Activated B cell treated with CpG ODN at 0.5 μM for 24 hours (primary cell): ENCODE data around the gene THSD4. TPM values are rescaled to one million over a fixed set of nuclear protein-coding genes. Genes with fewer than 3 reads are reported as not detected.

Experiments used
- ATAC-seq: fragments of 200-7000 bp; cut with Tn5 transposase; one replicate; pipeline ENCODE4 v1.10.0; 2021; ENCODE audit warnings: low read depth, mild to moderate bottlenecking, moderate library complexity
- CTCF ChIA-PET: fragments of 350-600 bp; sonication (Branson Sonifier 250); formaldehyde crosslinking; loops from one replicate; lab custom pipeline; 2021; ENCODE audit warnings: antibody characterized with exemption; lab: Charles Lee
- POLR2A ChIA-PET: fragments of 350-600 bp; sonication (Branson Sonifier 250); formaldehyde crosslinking; loops from one replicate; lab custom pipeline; 2021; ENCODE audit warnings: antibody characterized with exemption; lab: Charles Lee
- DNase-seq: peaks from one replicate; pipeline ENCODE4 v3.0.0; 2022
- H3K27ac Mint-ChIP-seq: one replicate; pipeline ENCODE4 v1.8.0; 2020; ENCODE audit warnings: mixed read lengths
- H3K27me3 Mint-ChIP-seq: one replicate; pipeline ENCODE4 v1.8.0; 2021; ENCODE audit warnings: mixed read lengths
- H3K36me3 Mint-ChIP-seq: one replicate; pipeline ENCODE4 v1.8.0; 2021; ENCODE audit warnings: low read depth, mixed read lengths
- H3K4me1 Mint-ChIP-seq: one replicate; pipeline ENCODE4 v1.8.0; 2021; ENCODE audit warnings: mixed read lengths
- H3K4me3 Mint-ChIP-seq: one replicate; pipeline ENCODE4 v1.8.0; 2020; ENCODE audit warnings: mild to moderate bottlenecking, mixed read lengths
- H3K9me3 Mint-ChIP-seq: one replicate; pipeline ENCODE4 v1.8.0; 2020; ENCODE audit warnings: mixed read lengths
- intact Hi-C: fragments of 100-400 bp; cut with micrococcal nuclease; formaldehyde crosslinking; loops from one replicate; pipeline ENCODE4 v1.15.1; 2024
- total RNA-seq: library from RNA; stranded (reverse); gene quantifications from 2 replicates; pipeline ENCODE4 v1.2.3, GENCODE V29; 2022
- TF ChIP-seq, protein P1 (sequence below): fragments of 200-600 bp; IDR thresholded peaks from one replicate; pipeline ENCODE4 v1.8.0; 2022; ENCODE audit warnings: antibody characterized with exemption, mild to moderate bottlenecking

Gene THSD4
- total RNA-seq, 1 donor from 2014 or later = not detected

DNA sequence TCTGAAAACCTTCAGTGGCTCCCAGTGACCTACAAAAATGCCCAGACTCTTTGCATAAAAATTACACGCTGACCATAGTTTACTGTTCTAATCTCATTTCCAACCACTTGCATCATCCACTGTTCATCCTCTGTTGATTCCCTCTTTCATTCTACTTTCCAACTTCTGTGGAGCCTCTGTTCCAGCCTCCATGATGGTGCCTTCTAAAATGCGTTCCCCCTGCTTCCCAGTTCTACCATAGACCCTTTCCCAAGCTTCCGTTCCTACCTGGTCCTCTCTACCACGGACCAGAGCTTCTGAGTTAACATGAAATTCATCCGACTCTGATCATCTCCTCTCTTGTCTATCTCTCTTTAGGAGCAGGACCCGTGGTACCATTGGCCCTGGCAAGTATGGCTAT lies 127.0 kb downstream of the THSD4 start:
- DNase-seq (no peak), ATAC-seq (no peak)
- Mint-ChIP-seq H3K9me3 (no peaks in the 10 kb centered on the region), H3K27me3 (peaks cover 4% of the 10 kb centered on the region), H3K4me1 (no peaks in the 10 kb centered on the region), H3K4me3 (no peak overlapping the region), H3K36me3 (no peaks in the 10 kb centered on the region), H3K27ac (no peak overlapping the region)
- POLR2A ChIA-PET = no interaction called here
- TF ChIP-seq, protein P1, sequence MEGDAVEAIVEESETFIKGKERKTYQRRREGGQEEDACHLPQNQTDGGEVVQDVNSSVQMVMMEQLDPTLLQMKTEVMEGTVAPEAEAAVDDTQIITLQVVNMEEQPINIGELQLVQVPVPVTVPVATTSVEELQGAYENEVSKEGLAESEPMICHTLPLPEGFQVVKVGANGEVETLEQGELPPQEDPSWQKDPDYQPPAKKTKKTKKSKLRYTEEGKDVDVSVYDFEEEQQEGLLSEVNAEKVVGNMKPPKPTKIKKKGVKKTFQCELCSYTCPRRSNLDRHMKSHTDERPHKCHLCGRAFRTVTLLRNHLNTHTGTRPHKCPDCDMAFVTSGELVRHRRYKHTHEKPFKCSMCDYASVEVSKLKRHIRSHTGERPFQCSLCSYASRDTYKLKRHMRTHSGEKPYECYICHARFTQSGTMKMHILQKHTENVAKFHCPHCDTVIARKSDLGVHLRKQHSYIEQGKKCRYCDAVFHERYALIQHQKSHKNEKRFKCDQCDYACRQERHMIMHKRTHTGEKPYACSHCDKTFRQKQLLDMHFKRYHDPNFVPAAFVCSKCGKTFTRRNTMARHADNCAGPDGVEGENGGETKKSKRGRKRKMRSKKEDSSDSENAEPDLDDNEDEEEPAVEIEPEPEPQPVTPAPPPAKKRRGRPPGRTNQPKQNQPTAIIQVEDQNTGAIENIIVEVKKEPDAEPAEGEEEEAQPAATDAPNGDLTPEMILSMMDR = no peak
- CTCF ChIA-PET = no interaction called here
- intact Hi-C loops = no loop called here

DNA sequence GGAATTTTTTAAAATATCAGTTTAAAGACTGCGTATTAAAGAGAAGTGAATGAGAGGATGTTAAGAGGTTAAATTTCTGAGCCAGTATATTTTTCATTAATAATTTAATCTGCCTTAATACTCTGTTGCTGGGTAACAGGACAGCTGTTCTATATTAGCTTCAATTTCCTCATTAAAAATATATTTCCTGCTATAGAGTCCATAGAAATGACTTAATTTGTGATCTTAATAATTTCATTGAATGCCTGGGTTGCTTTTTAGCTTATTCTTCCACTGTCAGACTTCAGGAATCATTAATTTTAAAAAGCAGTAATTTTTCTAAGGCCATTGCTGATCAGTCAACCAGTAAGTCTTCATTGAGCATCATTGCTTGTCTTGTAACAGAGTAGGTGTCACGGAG lies 129.0 kb downstream of the THSD4 start:
- intact Hi-C loops = no loop called here
- CTCF ChIA-PET = no interaction called here
- H3K27ac Mint-ChIP-seq = no peak overlapping the region
- TF ChIP-seq, protein P1 = no peak
- no peak for ATAC-seq
- H3K9me3 Mint-ChIP-seq = no peaks in the 10 kb centered on the region
- POLR2A ChIA-PET = interaction anchor here (0.7 kb wide), 1 partner anchor 46 kb away, joined by 4 read pairs; no protein-coding TSS in a partner anchor
- peaks cover 2% of the 10 kb centered on the region for H3K27me3 Mint-ChIP-seq
- H3K36me3 Mint-ChIP-seq = no peaks in the 10 kb centered on the region
- H3K4me1 Mint-ChIP-seq = no peaks in the 10 kb centered on the region
- no peak overlapping the region for H3K4me3 Mint-ChIP-seq
- no peak for DNase-seq

DNA sequence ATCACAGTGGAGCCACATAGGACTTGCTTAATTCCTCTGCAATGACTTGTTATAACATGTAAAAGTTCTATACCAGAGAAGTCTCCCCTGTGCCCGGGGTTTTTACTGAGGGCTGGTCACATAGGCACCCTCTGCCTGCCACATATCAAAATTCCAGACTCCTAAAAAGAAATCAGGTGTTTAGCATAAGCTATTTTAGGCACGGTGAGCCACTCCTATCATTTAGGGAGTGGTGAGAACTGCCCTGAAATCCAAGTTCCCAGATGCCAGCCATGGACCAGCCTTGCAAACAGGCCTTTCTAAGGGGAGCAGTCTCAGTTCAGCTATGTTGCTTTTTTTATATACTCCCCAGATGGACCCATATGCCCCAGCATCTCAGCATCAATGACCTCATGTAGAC lies 130.3 kb downstream of the THSD4 start:
- TF ChIP-seq, protein P1 = no peak
- intact Hi-C loops = no loop called here
- ChIA-PET CTCF (no interaction called here), POLR2A (no interaction called here)
- Mint-ChIP-seq H3K27ac (no peak overlapping the region), H3K4me1 (no peaks in the 10 kb centered on the region), H3K4me3 (no peak overlapping the region), H3K36me3 (no peaks in the 10 kb centered on the region), H3K27me3 (peaks cover 2% of the 10 kb centered on the region), H3K9me3 (no peaks in the 10 kb centered on the region)
- no peak for DNase-seq
- ATAC-seq = no peak

DNA sequence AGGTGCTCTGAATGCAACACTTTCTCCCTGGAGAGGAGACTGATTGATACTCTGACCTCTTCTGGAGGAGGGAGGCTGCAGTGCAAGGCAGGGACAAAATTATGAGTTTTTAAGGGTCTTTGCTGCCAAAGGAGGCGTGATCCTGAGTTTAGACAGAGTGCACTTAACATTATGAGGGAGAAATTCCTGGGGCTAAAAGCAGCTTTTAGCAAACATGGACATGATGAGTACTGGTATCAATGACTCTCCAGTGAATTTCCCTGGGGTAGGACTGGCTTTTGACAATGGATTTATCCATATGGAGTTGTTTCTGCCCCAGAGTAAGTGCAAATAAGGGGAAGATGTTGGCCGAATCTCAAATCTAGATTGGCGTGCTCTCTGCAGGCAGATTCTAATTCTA lies 133.1 kb downstream of the THSD4 start:
- Mint-ChIP-seq H3K27ac (no peak overlapping the region), H3K4me1 (no peaks in the 10 kb centered on the region), H3K27me3 (no peaks in the 10 kb centered on the region), H3K4me3 (no peak overlapping the region), H3K9me3 (no peaks in the 10 kb centered on the region), H3K36me3 (no peaks in the 10 kb centered on the region)
- DNase-seq (no peak), ATAC-seq (no peak)
- TF ChIP-seq, protein P1 = no peak
- CTCF ChIA-PET = no interaction called here
- intact Hi-C loops = no loop called here
- POLR2A ChIA-PET = no interaction called here

DNA sequence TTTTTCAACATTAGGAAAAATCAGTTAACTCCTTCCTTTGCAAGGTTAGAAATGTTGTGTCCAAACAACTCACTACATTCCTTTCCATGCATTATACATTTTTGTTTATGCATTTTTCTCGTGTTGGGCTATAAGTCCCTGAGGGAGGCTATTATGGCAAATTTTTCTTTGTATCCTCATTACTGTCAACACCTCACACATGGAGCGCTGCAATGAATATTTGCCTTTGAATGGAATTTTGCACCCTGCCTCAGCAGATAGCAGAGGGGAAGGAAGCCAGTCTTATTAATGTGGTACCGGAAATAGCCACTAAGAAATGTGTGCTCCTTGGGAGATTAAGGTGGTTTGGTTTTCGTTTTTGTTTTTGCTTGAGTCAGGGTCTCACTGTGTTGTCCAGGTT lies 134.7 kb downstream of the THSD4 start:
- ChIA-PET CTCF (no interaction called here), POLR2A (no interaction called here)
- Mint-ChIP-seq H3K9me3 (no peaks in the 10 kb centered on the region), H3K4me3 (no peak overlapping the region), H3K4me1 (no peaks in the 10 kb centered on the region), H3K27ac (no peak overlapping the region), H3K36me3 (no peaks in the 10 kb centered on the region), H3K27me3 (no peaks in the 10 kb centered on the region)
- intact Hi-C loops = no loop called here
- DNase-seq = no peak
- ATAC-seq = no peak
- TF ChIP-seq, protein P1 = no peak
